Ecto neural progenitor cell (in vitro differentiated cells): ENCODE data around the gene MYO10.

Experiments
- DNase-seq: peaks from one replicate; pipeline ENCODE4 v3.0.0-alpha.2; 2018; ENCODE audit warnings: low spot score

Gene MYO10

GRCh38 chr5:16709691-16710433 is 226.2 kb downstream of the MYO10 start:
- DNase-seq, result no peak

- no peak for DNase-seq
Measured at GRCh38 chr5:16707869-16708192, 228.3 kb downstream of the MYO10 start.

- no peak for DNase-seq
Measured at GRCh38 chr5:16707168-16707868, 228.8 kb downstream of the MYO10 start.

GRCh38 chr5:16704945-16705344 is 231.1 kb downstream of the MYO10 start:
- no peak for DNase-seq

GRCh38 chr5:16702964-16703363 is 233.1 kb downstream of the MYO10 start:
- DNase-seq, result no peak

- no peak for DNase-seq
Measured at GRCh38 chr5:16701134-16702099, 234.7 kb downstream of the MYO10 start.

GRCh38 chr5:16700081-16700480 is 236.0 kb downstream of the MYO10 start:
- DNase-seq, result no peak

- DNase-seq, result no peak
Measured at GRCh38 chr5:16695779-16696178, 240.3 kb downstream of the MYO10 start.

- DNase-seq, result no peak
Measured at GRCh38 chr5:16693879-16694278, 242.2 kb downstream of the MYO10 start.

- no peak for DNase-seq
Measured at GRCh38 chr5:16691731-16692130, 244.4 kb downstream of the MYO10 start.

- peak; percentile 70 for DNase-seq
Measured at GRCh38 chr5:16690243-16690852, 245.7 kb downstream of the MYO10 start.

- DNase-seq, result no peak
Measured at GRCh38 chr5:16687898-16688297, 248.2 kb downstream of the MYO10 start.

GRCh38 chr5:16685069-16685468 is 251.0 kb downstream of the MYO10 start:
- no peak for DNase-seq

GRCh38 chr5:16681876-16682275 is 254.2 kb downstream of the MYO10 start:
- no peak for DNase-seq

- DNase-seq, result no peak
Measured at GRCh38 chr5:16679863-16680262, 256.2 kb downstream of the MYO10 start.

GRCh38 chr5:16679190-16679589 is 256.9 kb downstream of the MYO10 start:
- no peak for DNase-seq

GRCh38 chr5:16675806-16676205 is 260.3 kb downstream of the MYO10 start:
- DNase-seq, result no peak

GRCh38 chr5:16674750-16675149 is 261.3 kb downstream of the MYO10 start:
- DNase-seq, result no peak

GRCh38 chr5:16673241-16674201 is 262.6 kb downstream of the MYO10 start:
- DNase-seq, result no peak

GRCh38 chr5:16671208-16671607 is 264.9 kb downstream of the MYO10 start:
- no peak for DNase-seq

GRCh38 chr5:16669776-16670175 is 266.3 kb downstream of the MYO10 start:
- no peak for DNase-seq
